HG03457 (cell line): ENCODE measurements around the gene ETV6.
"Not testable (repeated sequence)": the region's sequence is repeated elsewhere in the genome, so short reads cannot be mapped to it uniquely, and the experiment has no call there.

Source experiments
- ATAC-seq: cut with Tn5 transposase; IDR thresholded peaks from one replicate; pipeline ENCODE4 v1.9.1; 2021; ENCODE audit warnings: moderate number of reproducible peaks; ENCODE audit not compliant: unreplicated experiment

ETV6 gene

GRCh38 chr12:11667171-11667570, 17.7 kb downstream of the ETV6 start:
- no peak for ATAC-seq

- no peak for ATAC-seq
Observed at GRCh38 chr12:11668611-11669010, 19.1 kb downstream of the ETV6 start.

GRCh38 chr12:11669348-11669747, 19.9 kb downstream of the ETV6 start:
- no peak for ATAC-seq

GRCh38 chr12:11672256-11673191, 23.1 kb downstream of the ETV6 start:
- ATAC-seq = no peak

GRCh38 chr12:11673666-11674461, 24.4 kb downstream of the ETV6 start:
- no peak for ATAC-seq

GRCh38 chr12:11674894-11675390, 25.5 kb downstream of the ETV6 start:
- ATAC-seq = no peak

GRCh38 chr12:11676052-11676451, 26.6 kb downstream of the ETV6 start:
- ATAC-seq = no peak

GRCh38 chr12:11677093-11677492, 27.6 kb downstream of the ETV6 start:
- ATAC-seq = no peak

- no peak for ATAC-seq
Observed at GRCh38 chr12:11677752-11678151, 28.3 kb downstream of the ETV6 start.

- no peak for ATAC-seq
Observed at GRCh38 chr12:11678781-11679180, 29.3 kb downstream of the ETV6 start.

- no peak for ATAC-seq
Observed at GRCh38 chr12:11681207-11681606, 31.7 kb downstream of the ETV6 start.

- not testable (repeated sequence) for ATAC-seq
Observed at GRCh38 chr12:11681695-11682094, 32.2 kb downstream of the ETV6 start.

GRCh38 chr12:11684393-11684792, 34.9 kb downstream of the ETV6 start:
- ATAC-seq = no peak

- no peak for ATAC-seq
Observed at GRCh38 chr12:11684811-11685210, 35.3 kb downstream of the ETV6 start.

- no peak for ATAC-seq
Observed at GRCh38 chr12:11685316-11685715, 35.8 kb downstream of the ETV6 start.

- ATAC-seq = no peak
Observed at GRCh38 chr12:11685716-11686115, 36.2 kb downstream of the ETV6 start.

- no peak for ATAC-seq
Observed at GRCh38 chr12:11686120-11686519, 36.6 kb downstream of the ETV6 start.

GRCh38 chr12:11687528-11687927, 38.1 kb downstream of the ETV6 start:
- no peak for ATAC-seq

GRCh38 chr12:11688379-11688778, 38.9 kb downstream of the ETV6 start:
- ATAC-seq = no peak

- no peak for ATAC-seq
Observed at GRCh38 chr12:11688831-11689230, 39.4 kb downstream of the ETV6 start.

GRCh38 chr12:11689591-11690186, 40.2 kb downstream of the ETV6 start:
- no peak for ATAC-seq
